Breast epithelium (tissue), 3 donors: ENCODE data around the gene WDFY2.

Experiments used
- POLR2A ChIP-seq: fragments of 450-650 bp; IDR thresholded peaks from one replicate; pipeline ENCODE4 v1.6.1; 2016; ENCODE audit warnings: antibody characterized with exemption, mild to moderate bottlenecking, moderate library complexity
- TF ChIP-seq, protein P1 (sequence below), 3 donors: fragments of 450-650 bp; IDR thresholded peaks; one replicate each; pipeline ENCODE4 v1.5.1; 2016 to 2017; ENCODE audit warnings: antibody characterized with exemption in 3 of 3, mild to moderate bottlenecking in 3 of 3, moderate library complexity in 3 of 3

DNA sequence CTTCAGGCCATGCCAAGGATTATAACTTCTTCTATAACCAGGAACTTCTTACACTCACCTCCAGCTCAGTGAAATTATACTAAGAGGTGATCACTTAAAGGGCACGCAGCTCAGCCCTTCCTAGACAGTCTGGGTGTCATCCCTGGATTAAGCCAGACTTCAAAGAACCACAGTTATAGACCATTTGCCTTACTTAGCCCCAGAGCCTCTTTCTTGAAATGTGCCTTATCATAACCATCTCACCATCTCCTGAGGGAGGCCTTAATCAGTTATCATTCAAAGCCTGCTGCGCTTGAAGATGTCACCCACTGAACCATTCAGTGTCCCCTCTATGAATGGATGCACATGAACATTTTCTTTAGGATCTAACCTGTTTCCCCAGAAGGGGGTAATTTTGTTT, 229.8 kb downstream of the WDFY2 start:
- TF ChIP-seq POLR2A = no peak
- TF ChIP-seq, protein P1, sequence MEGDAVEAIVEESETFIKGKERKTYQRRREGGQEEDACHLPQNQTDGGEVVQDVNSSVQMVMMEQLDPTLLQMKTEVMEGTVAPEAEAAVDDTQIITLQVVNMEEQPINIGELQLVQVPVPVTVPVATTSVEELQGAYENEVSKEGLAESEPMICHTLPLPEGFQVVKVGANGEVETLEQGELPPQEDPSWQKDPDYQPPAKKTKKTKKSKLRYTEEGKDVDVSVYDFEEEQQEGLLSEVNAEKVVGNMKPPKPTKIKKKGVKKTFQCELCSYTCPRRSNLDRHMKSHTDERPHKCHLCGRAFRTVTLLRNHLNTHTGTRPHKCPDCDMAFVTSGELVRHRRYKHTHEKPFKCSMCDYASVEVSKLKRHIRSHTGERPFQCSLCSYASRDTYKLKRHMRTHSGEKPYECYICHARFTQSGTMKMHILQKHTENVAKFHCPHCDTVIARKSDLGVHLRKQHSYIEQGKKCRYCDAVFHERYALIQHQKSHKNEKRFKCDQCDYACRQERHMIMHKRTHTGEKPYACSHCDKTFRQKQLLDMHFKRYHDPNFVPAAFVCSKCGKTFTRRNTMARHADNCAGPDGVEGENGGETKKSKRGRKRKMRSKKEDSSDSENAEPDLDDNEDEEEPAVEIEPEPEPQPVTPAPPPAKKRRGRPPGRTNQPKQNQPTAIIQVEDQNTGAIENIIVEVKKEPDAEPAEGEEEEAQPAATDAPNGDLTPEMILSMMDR (IDR thresholded peaks at IDR 0.05) = no peak
